ENCODE measurements around the gene MYH15.

DNA sequence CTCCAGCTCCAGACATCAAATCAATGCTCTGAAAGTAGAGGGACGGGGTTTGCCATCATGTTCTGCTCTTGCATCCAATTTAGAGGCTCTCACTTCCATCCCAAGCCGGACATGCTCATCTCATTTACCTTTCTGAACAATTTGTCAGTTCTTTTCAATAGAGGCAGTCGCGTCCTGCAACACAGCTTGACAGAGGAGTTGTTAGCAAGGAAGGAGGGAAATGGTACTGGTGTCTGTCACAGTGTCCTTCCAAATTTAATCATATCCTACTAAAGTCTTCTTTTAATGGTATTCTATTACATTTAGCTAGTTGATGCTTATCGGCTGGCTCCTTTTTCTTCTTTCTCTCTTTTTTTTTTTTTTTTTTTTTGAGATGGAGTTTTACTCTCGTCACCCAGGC lies 168.5 kb downstream of the MYH15 start:
- TF ChIP-seq, protein P1, sequence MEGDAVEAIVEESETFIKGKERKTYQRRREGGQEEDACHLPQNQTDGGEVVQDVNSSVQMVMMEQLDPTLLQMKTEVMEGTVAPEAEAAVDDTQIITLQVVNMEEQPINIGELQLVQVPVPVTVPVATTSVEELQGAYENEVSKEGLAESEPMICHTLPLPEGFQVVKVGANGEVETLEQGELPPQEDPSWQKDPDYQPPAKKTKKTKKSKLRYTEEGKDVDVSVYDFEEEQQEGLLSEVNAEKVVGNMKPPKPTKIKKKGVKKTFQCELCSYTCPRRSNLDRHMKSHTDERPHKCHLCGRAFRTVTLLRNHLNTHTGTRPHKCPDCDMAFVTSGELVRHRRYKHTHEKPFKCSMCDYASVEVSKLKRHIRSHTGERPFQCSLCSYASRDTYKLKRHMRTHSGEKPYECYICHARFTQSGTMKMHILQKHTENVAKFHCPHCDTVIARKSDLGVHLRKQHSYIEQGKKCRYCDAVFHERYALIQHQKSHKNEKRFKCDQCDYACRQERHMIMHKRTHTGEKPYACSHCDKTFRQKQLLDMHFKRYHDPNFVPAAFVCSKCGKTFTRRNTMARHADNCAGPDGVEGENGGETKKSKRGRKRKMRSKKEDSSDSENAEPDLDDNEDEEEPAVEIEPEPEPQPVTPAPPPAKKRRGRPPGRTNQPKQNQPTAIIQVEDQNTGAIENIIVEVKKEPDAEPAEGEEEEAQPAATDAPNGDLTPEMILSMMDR (IDR thresholded peaks at IDR 0.05 in 2 of 3, conservative IDR thresholded peaks at IDR 0.05 in 1 of 3; ENCODE audit: control insufficient read depth in 2 of 3, extremely low read depth in 1 of 3, insufficient read depth in 1 of 3, low read depth in 3 of 3, low read length in 3 of 3), result no peak
- TF ChIP-seq EZH2 (IDR thresholded peaks at IDR 0.05; ENCODE audit: borderline replicate concordance, control insufficient read depth, low read depth, low read length) (no peak), FOXM1 (IDR thresholded peaks at IDR 0.05; ENCODE audit: low read depth, low read length) (no peak), CHD1 (IDR thresholded peaks at IDR 0.05; ENCODE audit: low read depth, low read length) (no peak), RAD21 (IDR thresholded peaks at IDR 0.05; ENCODE audit: insufficient read depth, low read depth, low read length) (no peak), POLR2A (IDR thresholded peaks at IDR 0.05; ENCODE audit: low read depth, low read length) (no peak), TAF1 (IDR thresholded peaks at IDR 0.05; ENCODE audit: borderline replicate concordance, low read depth, low read length) (no peak), YY1 (IDR thresholded peaks at IDR 0.05; ENCODE audit: low read depth, low read length) (no peak), JUND (IDR thresholded peaks at IDR 0.05; ENCODE audit: low read depth, low read length) (no peak)

All from GM12878 (cell line).